Astrocyte (in vitro differentiated cells and primary cell): ENCODE results near the gene LRRC27. TPM values are rescaled to one million over a fixed set of nuclear protein-coding genes. Genes with fewer than 3 reads are reported as not detected.

ENCODE experiments used
- DNase-seq: peaks from one replicate; pipeline ENCODE4 v3.0.0-alpha.2; 2010; ENCODE audit warnings: low read depth
- FAIRE-seq: peaks from 2 replicates; lab custom pipeline; 2011; peaks lifted over from hg19 to GRCh38; lab: Jason Lieb, UNC
- H2AFZ ChIP-seq: 2 replicates; pipeline ENCODE4 v1.6.0; 2012; ENCODE audit warnings: low read depth, low read length, inconsistent platforms
- H3K27ac ChIP-seq: 2 replicates; pipeline ENCODE4 v1.5.1; 2011; ENCODE audit warnings: low read depth, low read length, inconsistent platforms
- H3K27me3 ChIP-seq: 2 replicates; pipeline ENCODE4 v1.6.0; 2011; ENCODE audit warnings: low read length, inconsistent platforms; ENCODE audit not compliant: insufficient read depth
- H3K36me3 ChIP-seq: 2 replicates; pipeline ENCODE4 v1.5.1; 2011; ENCODE audit warnings: low read length, inconsistent platforms; ENCODE audit not compliant: insufficient read depth
- H3K4me1 ChIP-seq: 2 replicates; pipeline ENCODE4 v1.5.1; 2011; ENCODE audit warnings: low read length, inconsistent platforms; ENCODE audit not compliant: insufficient read depth
- H3K4me2 ChIP-seq: 2 replicates; pipeline ENCODE4 v1.6.0; 2012; ENCODE audit warnings: low read length, inconsistent platforms
- H3K4me3 ChIP-seq: 2 replicates; pipeline ENCODE4 v1.5.1; 2011; ENCODE audit warnings: low read depth, mild to moderate bottlenecking, low read length, inconsistent platforms; ENCODE audit not compliant: insufficient read depth
- H3K79me2 ChIP-seq: 2 replicates; pipeline ENCODE4 v1.6.0; 2012; ENCODE audit warnings: mild to moderate bottlenecking, low read length, inconsistent platforms; ENCODE audit not compliant: insufficient read depth
- H3K9ac ChIP-seq: 2 replicates; pipeline ENCODE4 v1.6.0; 2012; ENCODE audit warnings: mild to moderate bottlenecking, low read length, inconsistent platforms
- H3K9me3 ChIP-seq: 2 replicates; pipeline ENCODE4 v1.5.1; 2012; ENCODE audit warnings: low read depth, mild to moderate bottlenecking, low read length, inconsistent platforms; ENCODE audit not compliant: insufficient read depth
- H4K20me1 ChIP-seq: 2 replicates; pipeline ENCODE4 v1.6.0; 2012; ENCODE audit warnings: low read length, inconsistent platforms; ENCODE audit not compliant: insufficient read depth
- H3K27ac Mint-ChIP-seq: one replicate; pipeline ENCODE4 v1.8.0; 2021; ENCODE audit warnings: mild to moderate bottlenecking, mixed read lengths; ENCODE audit not compliant: unreplicated experiment
- H3K27me3 Mint-ChIP-seq: one replicate; pipeline ENCODE4 v1.8.0; 2021; ENCODE audit warnings: low read depth, mixed read lengths; ENCODE audit not compliant: unreplicated experiment
- H3K36me3 Mint-ChIP-seq: one replicate; pipeline ENCODE4 v1.8.0; 2021; ENCODE audit warnings: low read depth, mixed read lengths; ENCODE audit not compliant: unreplicated experiment
- H3K4me1 Mint-ChIP-seq: one replicate; pipeline ENCODE4 v1.8.0; 2021; ENCODE audit warnings: low read depth, mixed read lengths; ENCODE audit not compliant: unreplicated experiment
- H3K4me3 Mint-ChIP-seq: one replicate; pipeline ENCODE4 v1.8.0; 2021; ENCODE audit warnings: mild to moderate bottlenecking, moderate library complexity, mixed read lengths; ENCODE audit not compliant: unreplicated experiment
- H3K9me3 Mint-ChIP-seq: one replicate; pipeline ENCODE4 v1.8.0; 2021; ENCODE audit warnings: mild to moderate bottlenecking, mixed read lengths; ENCODE audit not compliant: unreplicated experiment
- CTCF ChIP-seq: IDR thresholded peaks from 2 replicates; pipeline ENCODE4 v1.5.1; 2011; ENCODE audit warnings: low read depth, mild to moderate bottlenecking, inconsistent platforms, low read length, moderate library complexity; ENCODE audit not compliant: insufficient read depth
- EZH2 ChIP-seq: IDR thresholded peaks from 2 replicates; pipeline ENCODE4 v1.6.1; 2012; ENCODE audit warnings: mild to moderate bottlenecking, low read length, inconsistent platforms; ENCODE audit not compliant: insufficient read depth
- total RNA-seq: library from RNA; stranded (reverse); gene quantifications from 2 replicates; pipeline ENCODE4 v1.2.1, GENCODE V29; 2021

Gene LRRC27
- total RNA-seq, 1 donor from 2014 or later: 8.0 TPM

- Mint-ChIP-seq H3K9me3 (no peaks in the 10 kb centered on the region), H3K4me1 (no peaks in the 10 kb centered on the region), H3K27me3 (no peaks in the 10 kb centered on the region), H3K36me3 (peaks cover 11% of the 10 kb centered on the region), H3K4me3 (no peak overlapping the region), H3K27ac (no peak overlapping the region)
- FAIRE-seq: no peak
- DNase-seq: no peak
- Histone ChIP-seq H3K4me1 (no peaks in the 10 kb centered on the region), H3K4me2 (no peak overlapping the region), H3K9ac (no peak overlapping the region), H2AFZ (no peak overlapping the region), H3K79me2 (no peaks in the 10 kb centered on the region), H3K4me3 (no peak overlapping the region), H3K9me3 (no peaks in the 10 kb centered on the region), H3K27me3 (no peaks in the 10 kb centered on the region), H3K27ac (no peak overlapping the region), H3K36me3 (no peaks in the 10 kb centered on the region), H4K20me1 (peaks cover 11% of the 10 kb centered on the region)
- TF ChIP-seq CTCF: no peak
- no peak for TF ChIP-seq EZH2
Observed at GRCh38 chr10:132353456-132354355, 21.7 kb downstream of the LRRC27 start.

- DNase-seq (no peak), FAIRE-seq (no peak)
- Histone ChIP-seq H2AFZ (no peak overlapping the region), H3K4me2 (no peak overlapping the region), H3K9me3 (no peaks in the 10 kb centered on the region), H3K27ac (no peak overlapping the region), H3K27me3 (no peaks in the 10 kb centered on the region), H3K4me3 (no peak overlapping the region), H3K4me1 (no peaks in the 10 kb centered on the region), H3K79me2 (no peaks in the 10 kb centered on the region), H4K20me1 (peaks cover 11% of the 10 kb centered on the region), H3K36me3 (no peaks in the 10 kb centered on the region), H3K9ac (no peak overlapping the region)
- no peak overlapping the region for H3K27ac Mint-ChIP-seq
- no peaks in the 10 kb centered on the region for H3K9me3 Mint-ChIP-seq
- peaks cover 10% of the 10 kb centered on the region for H3K36me3 Mint-ChIP-seq
- no peaks in the 10 kb centered on the region for H3K4me1 Mint-ChIP-seq
- TF ChIP-seq EZH2: no peak
- TF ChIP-seq CTCF: no peak
- no peak overlapping the region for H3K4me3 Mint-ChIP-seq
- H3K27me3 Mint-ChIP-seq: no peaks in the 10 kb centered on the region
Observed at GRCh38 chr10:132354356-132355094, 22.5 kb downstream of the LRRC27 start.
